GM23338 (cell line): Measurements from ENCODE around the gene WDR70. TPM values are rescaled to one million over a fixed set of nuclear protein-coding genes. Genes with fewer than 3 reads are reported as not detected.

Experiments used
- ATAC-seq: fragments of 200-7000 bp; cut with Tn5 transposase; 3 replicates; pipeline ENCODE4 v1.9.1; 2020
- DNase-seq: peaks from one replicate; pipeline ENCODE4 v3.0.0-alpha.2; 2015; ENCODE audit warnings: low spot score
- H2AFZ ChIP-seq: fragments of 200-600 bp; sonication (generic); 2 replicates; pipeline ENCODE4 v1.8.0; 2016; ENCODE audit warnings: antibody characterized with exemption, mild to moderate bottlenecking, moderate library complexity
- H3F3A ChIP-seq: fragments of 200-600 bp; sonication (generic); replicated peaks from 2 replicates; pipeline ENCODE4 v1.8.0; 2017; ENCODE audit warnings: antibody characterized with exemption, mixed run types, low read depth
- H3K27ac ChIP-seq: fragments of 200-600 bp; sonication (generic); 2 replicates; pipeline ENCODE4 v1.6.1; 2016; ENCODE audit warnings: low read depth
- H3K27me3 ChIP-seq: fragments of 200-600 bp; sonication (generic); 2 replicates; pipeline ENCODE4 v1.8.0; 2016; ENCODE audit warnings: mild to moderate bottlenecking, mixed run types, moderate library complexity; ENCODE audit not compliant: insufficient read depth
- H3K36me3 ChIP-seq: fragments of 200-600 bp; sonication (generic); 2 replicates; pipeline ENCODE4 v1.8.0; 2016; ENCODE audit warnings: mild to moderate bottlenecking; ENCODE audit not compliant: insufficient read depth
- H3K4me1 ChIP-seq: fragments of 200-600 bp; sonication (generic); 2 replicates; pipeline ENCODE4 v1.8.0; 2016; ENCODE audit warnings: mild to moderate bottlenecking, moderate library complexity; ENCODE audit not compliant: insufficient read depth
- H3K4me2 ChIP-seq: fragments of 200-600 bp; sonication (generic); 2 replicates; pipeline ENCODE4 v1.7.1; 2017; ENCODE audit warnings: mixed run types
- H3K4me3 ChIP-seq: fragments of 200-600 bp; sonication (generic); 2 replicates; pipeline ENCODE4 v1.6.1; 2016; ENCODE audit warnings: mixed run types
- H3K79me2 ChIP-seq: fragments of 200-600 bp; sonication (generic); replicated peaks from 2 replicates; pipeline ENCODE4 v1.8.0; 2017; ENCODE audit warnings: mild to moderate bottlenecking; ENCODE audit not compliant: insufficient read depth
- H3K9me2 ChIP-seq: fragments of 200-600 bp; sonication (generic); 2 replicates; pipeline ENCODE4 v1.8.0; 2017; ENCODE audit not compliant: insufficient read depth
- H4K20me1 ChIP-seq: fragments of 200-600 bp; sonication (generic); replicated peaks from 2 replicates; pipeline ENCODE4 v1.8.0; 2017; ENCODE audit warnings: mild to moderate bottlenecking; ENCODE audit not compliant: insufficient read depth
- H3K27ac Mint-ChIP-seq: 2 replicates; pipeline ENCODE4 v1.8.0; 2020; ENCODE audit warnings: inconsistent platforms, mild to moderate bottlenecking, moderate library complexity, mixed read lengths
- H3K27me3 Mint-ChIP-seq: 3 replicates; pipeline ENCODE4 v1.8.0; 2022; ENCODE audit warnings: low read depth, mild to moderate bottlenecking, moderate library complexity, mixed read lengths, inconsistent platforms; ENCODE audit not compliant: insufficient read depth, poor library complexity
- H3K36me3 Mint-ChIP-seq: 3 replicates; pipeline ENCODE4 v1.8.0; 2021; ENCODE audit warnings: low read depth, mild to moderate bottlenecking, inconsistent platforms, moderate library complexity, mixed read lengths
- H3K4me1 Mint-ChIP-seq: 3 replicates; pipeline ENCODE4 v1.8.0; 2020; ENCODE audit warnings: mild to moderate bottlenecking, inconsistent platforms, mixed read lengths
- H3K4me3 Mint-ChIP-seq: 3 replicates; pipeline ENCODE4 v1.8.0; 2021; ENCODE audit warnings: moderate library complexity, mild to moderate bottlenecking, inconsistent platforms, mixed read lengths
- H3K9me3 Mint-ChIP-seq: 3 replicates; pipeline ENCODE4 v1.8.0; 2020; ENCODE audit warnings: moderate library complexity, mild to moderate bottlenecking, inconsistent platforms, mixed read lengths
- CREB1 ChIP-seq: fragments of 250-450 bp; sonication (Bioruptor Pico); IDR thresholded peaks from 2 replicates; pipeline ENCODE4 v1.5.0; 2020; ENCODE audit warnings: low read depth, mild to moderate bottlenecking, moderate library complexity
- ETS1 ChIP-seq: IDR thresholded peaks from 2 replicates; pipeline ENCODE4 v1.6.1; 2016; ENCODE audit warnings: antibody characterized with exemption
- EZH2 ChIP-seq: fragments of 200-600 bp; sonication (generic); IDR thresholded peaks from one replicate; pipeline ENCODE4 v1.8.0; 2017; ENCODE audit warnings: antibody characterized with exemption, mild to moderate bottlenecking, low read depth; ENCODE audit not compliant: unreplicated experiment
- EZH2phosphoT487 ChIP-seq: fragments of 200-600 bp; sonication (generic); IDR thresholded peaks from one replicate; pipeline ENCODE4 v1.8.1; 2018; ENCODE audit warnings: antibody characterized with exemption; ENCODE audit not compliant: unreplicated experiment
- JUNB ChIP-seq: IDR thresholded peaks from one replicate; pipeline ENCODE4 v1.6.1; 2016; ENCODE audit warnings: antibody characterized with exemption; ENCODE audit not compliant: unreplicated experiment
- NANOG ChIP-seq: IDR thresholded peaks from 2 replicates; pipeline ENCODE4 v1.6.1; 2016; ENCODE audit warnings: antibody characterized with exemption, borderline replicate concordance
- POLR2AphosphoS5 ChIP-seq: IDR thresholded peaks from 2 replicates; pipeline ENCODE4 v1.6.1; 2016; ENCODE audit warnings: antibody characterized with exemption, low read depth
- REST ChIP-seq: IDR thresholded peaks from one replicate; pipeline ENCODE4 v1.6.1; 2018; ENCODE audit warnings: antibody characterized with exemption; ENCODE audit not compliant: unreplicated experiment
- STAT1 ChIP-seq: IDR thresholded peaks from one replicate; pipeline ENCODE4 v1.6.1; 2016; ENCODE audit warnings: antibody characterized with exemption; ENCODE audit not compliant: unreplicated experiment
- ZNF114 ChIP-seq: fragments of 250-450 bp; sonication (Bioruptor Pico); IDR thresholded peaks from 2 replicates; pipeline ENCODE4 v1.5.0; 2020; ENCODE audit warnings: mild to moderate bottlenecking, moderate library complexity
- ZNF331 ChIP-seq: fragments of 250-450 bp; sonication (Bioruptor Pico); IDR thresholded peaks from 2 replicates; pipeline ENCODE4 v1.5.0; 2020; ENCODE audit warnings: low read depth, mild to moderate bottlenecking, moderate library complexity
- polyA plus RNA-seq: library from polyadenylated mRNA; unstranded; fragments of >200 nt; fragmentation: Nextera tagmentation; extraction: Ambion mirVana; gene quantifications from 2 replicates; pipeline ENCODE4 v1.2.1, GENCODE V29; 2016
- total RNA-seq: library from RNA; depleted of rRNA; stranded (reverse); fragments of >200 nt; shearing (Covaris generic); gene quantifications from 2 replicates; pipeline ENCODE4 v1.2.3, GENCODE V29; 2014

Gene WDR70
- total and polyA plus RNA-seq, 2 experiments from 2014 or later: 34.9 to 86.7 TPM

GRCh38 chr5:37740331-37741066 lies 361.4 kb downstream of the WDR70 start (continued):
- no peak for TF ChIP-seq ETS1
- TF ChIP-seq POLR2AphosphoS5: no peak
- no peak for TF ChIP-seq ZNF114 (CRISPR knock-in tag)
- no peak for TF ChIP-seq CREB1 (CRISPR knock-in tag)
- TF ChIP-seq ZNF331: no peak
- TF ChIP-seq STAT1: no peak
- TF ChIP-seq NANOG: no peak
- TF ChIP-seq JUNB: no peak
- TF ChIP-seq EZH2: no peak
- TF ChIP-seq EZH2phosphoT487: no peak
- TF ChIP-seq REST: no peak

- Histone ChIP-seq H3K4me3 (no peak overlapping the region), H3K9me2 (0 out of 2 replicates have a peak, but pooled peaks cover 2% of the 10 kb centered on the region), H3F3A (no peaks in the 10 kb centered on the region), H3K4me1 (no peaks in the 10 kb centered on the region), H3K4me2 (no peak overlapping the region), H3K36me3 (no peaks in the 10 kb centered on the region), H3K27ac (no peak overlapping the region), H4K20me1 (no peaks in the 10 kb centered on the region), H3K79me2 (no peaks in the 10 kb centered on the region), H2AFZ (no peak overlapping the region), H3K27me3 (no peaks in the 10 kb centered on the region)
- H3K9me3 Mint-ChIP-seq: peaks cover 19% of the 10 kb centered on the region; the same call in 2 of the 3 replicates
- TF ChIP-seq EZH2: no peak
- no peak for TF ChIP-seq ZNF114 (CRISPR knock-in tag)
- no peak for TF ChIP-seq EZH2phosphoT487
- no peak for TF ChIP-seq REST
- TF ChIP-seq POLR2AphosphoS5: no peak
- DNase-seq (no peak), ATAC-seq (no peak)
- peaks cover 30% of the 10 kb centered on the region for H3K36me3 Mint-ChIP-seq
- H3K27me3 Mint-ChIP-seq: no peaks in the 10 kb centered on the region
- no peak overlapping the region for H3K27ac Mint-ChIP-seq
- no peaks in the 10 kb centered on the region for H3K4me1 Mint-ChIP-seq
- H3K4me3 Mint-ChIP-seq: no peak overlapping the region
Observed at GRCh38 chr5:37742111-37742510, 363.0 kb downstream of the WDR70 start.
